PC-3 (cell line): ENCODE measurements around the gene PPP4R1. TPM values are rescaled to one million over a fixed set of nuclear protein-coding genes. Genes with fewer than 3 reads are reported as not detected.

ENCODE experiments used
- ATAC-seq: fragments of 200-7000 bp; cut with Tn5 transposase; 2 replicates; pipeline ENCODE4 v1.9.1; 2020; ENCODE audit warnings: mild to moderate bottlenecking, moderate library complexity
- BruUV-seq: library from RNA; stranded (reverse); fragments of 400-500 nt; replicated peaks from 2 replicates; lab custom pipeline; 2021; lab: Mats Ljungman, UMichigan
- CTCF ChIA-PET: fragments of 300-600 bp; sonication (Branson Sonifier 250); formaldehyde crosslinking; loops from one replicate; lab custom pipeline; 2022; ENCODE audit warnings: antibody characterized with exemption; lab: Charles Lee
- POLR2A ChIA-PET: fragments of 300-600 bp; sonication (Branson Sonifier 250); formaldehyde crosslinking; loops from one replicate; lab custom pipeline; 2022; ENCODE audit warnings: antibody characterized with exemption; ENCODE audit not compliant: unreplicated experiment; lab: Charles Lee
- DNase-seq: peaks from one replicate; pipeline ENCODE4 v3.0.0-alpha.2; 2015
- H2AFZ ChIP-seq: fragments of 300-600 bp; sonication (generic); 2 replicates; pipeline ENCODE4 v1.6.0; 2016; ENCODE audit warnings: antibody characterized with exemption, low read length
- H3F3A ChIP-seq: fragments of 300-600 bp; sonication (generic); one replicate; pipeline ENCODE4 v1.6.0; 2017; ENCODE audit warnings: antibody characterized with exemption, low read length, control low read depth, mild to moderate bottlenecking; ENCODE audit not compliant: unreplicated experiment
- H3K27ac ChIP-seq: fragments of 300-600 bp; sonication (generic); 2 replicates; pipeline ENCODE4 v1.5.1; 2016; ENCODE audit warnings: mild to moderate bottlenecking, low read length
- H3K27me3 ChIP-seq: fragments of 300-600 bp; sonication (generic); 2 replicates; pipeline ENCODE4 v1.6.1; 2016; ENCODE audit warnings: low read length, mixed read lengths
- H3K36me3 ChIP-seq: fragments of 300-600 bp; sonication (generic); 2 replicates; pipeline ENCODE4 v1.6.1; 2016; ENCODE audit warnings: low read depth, mixed run types, low read length, mixed read lengths
- H3K4me1 ChIP-seq: fragments of 300-600 bp; sonication (generic); 2 replicates; pipeline ENCODE4 v1.5.1; 2016; ENCODE audit warnings: low read length; ENCODE audit not compliant: insufficient read depth
- H3K4me2 ChIP-seq: fragments of 300-600 bp; sonication (generic); 2 replicates; pipeline ENCODE4 v1.6.0; 2016; ENCODE audit warnings: low read length
- H3K4me3 ChIP-seq: fragments of 300-600 bp; sonication (generic); 2 replicates; pipeline ENCODE4 v1.5.1; 2016; ENCODE audit warnings: mild to moderate bottlenecking, low read length, mixed read lengths
- H3K79me2 ChIP-seq: fragments of 300-600 bp; sonication (generic); 2 replicates; pipeline ENCODE4 v1.6.1; 2017; ENCODE audit warnings: low read length, mixed read lengths
- H3K9ac ChIP-seq: fragments of 300-600 bp; sonication (generic); 2 replicates; pipeline ENCODE4 v1.6.0; 2016; ENCODE audit warnings: mild to moderate bottlenecking, low read length
- H3K9me2 ChIP-seq: fragments of 300-600 bp; sonication (generic); replicated peaks from 2 replicates; pipeline ENCODE4 v1.6.1; 2016; ENCODE audit warnings: mixed run types, low read length, mixed read lengths
- H3K9me3 ChIP-seq: fragments of 300-600 bp; sonication (generic); 2 replicates; pipeline ENCODE4 v1.6.1; 2016; ENCODE audit warnings: low read length, mixed read lengths
- H4K20me1 ChIP-seq: fragments of 300-600 bp; sonication (generic); 2 replicates; pipeline ENCODE4 v1.6.1; 2016; ENCODE audit warnings: low read length, mixed read lengths
- EZH2 ChIP-seq: fragments of 300-600 bp; sonication (generic); IDR thresholded peaks from one replicate; pipeline ENCODE4 v1.6.1; 2017; ENCODE audit warnings: antibody characterized with exemption, mild to moderate bottlenecking, low read length; ENCODE audit not compliant: unreplicated experiment
- EZH2phosphoT487 ChIP-seq: fragments of 300-600 bp; sonication (generic); IDR thresholded peaks from 2 replicates; pipeline ENCODE4 v1.6.1; 2018; ENCODE audit warnings: mild to moderate bottlenecking, antibody characterized with exemption, low read length, borderline replicate concordance
- intact Hi-C: fragments of 100-400 bp; cut with micrococcal nuclease; formaldehyde crosslinking; loops from 2 replicates; pipeline ENCODE4 v1.9.0; 2023
- total RNA-seq: library from RNA; depleted of rRNA; stranded (reverse); fragments of >200 nt; gene quantifications from 2 replicates; pipeline ENCODE4 v1.2.3, GENCODE V29; 2014
- TF ChIP-seq, protein P1 (sequence below): fragments of 300-600 bp; sonication (generic); conservative IDR thresholded peaks from 2 replicates; pipeline ENCODE4 v1.5.1; 2017; ENCODE audit warnings: antibody characterized with exemption, low read depth, mild to moderate bottlenecking, low read length

Gene PPP4R1
- total RNA-seq, 1 experiment from 2014 or later: 154 TPM

DNA sequence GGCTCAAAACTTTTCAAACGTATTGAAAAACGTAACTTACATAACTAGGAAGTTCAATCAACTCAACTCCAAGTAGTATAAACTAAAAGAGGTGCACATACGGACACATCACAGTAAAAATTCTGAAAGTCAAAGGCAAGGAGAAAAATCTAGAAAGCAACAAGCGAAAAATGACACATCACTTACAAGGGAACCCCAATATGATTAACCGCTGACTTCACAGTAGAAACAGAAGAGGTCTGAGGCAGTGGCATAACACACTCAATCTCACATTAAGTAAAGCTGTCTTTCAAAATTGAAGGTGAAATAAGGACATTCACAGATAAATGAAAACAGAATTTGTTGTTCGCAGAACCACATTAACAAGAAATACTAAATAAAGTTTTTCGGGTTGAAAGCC lies 32.7 kb downstream of the PPP4R1 start:
- DNase-seq (no peak), ATAC-seq (no peak)
- H3K79me2 ChIP-seq: peaks cover 35% of the 10 kb centered on the region
- no peaks in the 10 kb centered on the region for H3K27me3 ChIP-seq
- H3K9ac ChIP-seq: no peak overlapping the region
- no peak overlapping the region for H3K4me3 ChIP-seq
- H3K27ac ChIP-seq: no peak overlapping the region
- H4K20me1 ChIP-seq: 0 out of 2 replicates have a peak, but pooled peaks cover 6% of the 10 kb centered on the region
- TF ChIP-seq, protein P1, sequence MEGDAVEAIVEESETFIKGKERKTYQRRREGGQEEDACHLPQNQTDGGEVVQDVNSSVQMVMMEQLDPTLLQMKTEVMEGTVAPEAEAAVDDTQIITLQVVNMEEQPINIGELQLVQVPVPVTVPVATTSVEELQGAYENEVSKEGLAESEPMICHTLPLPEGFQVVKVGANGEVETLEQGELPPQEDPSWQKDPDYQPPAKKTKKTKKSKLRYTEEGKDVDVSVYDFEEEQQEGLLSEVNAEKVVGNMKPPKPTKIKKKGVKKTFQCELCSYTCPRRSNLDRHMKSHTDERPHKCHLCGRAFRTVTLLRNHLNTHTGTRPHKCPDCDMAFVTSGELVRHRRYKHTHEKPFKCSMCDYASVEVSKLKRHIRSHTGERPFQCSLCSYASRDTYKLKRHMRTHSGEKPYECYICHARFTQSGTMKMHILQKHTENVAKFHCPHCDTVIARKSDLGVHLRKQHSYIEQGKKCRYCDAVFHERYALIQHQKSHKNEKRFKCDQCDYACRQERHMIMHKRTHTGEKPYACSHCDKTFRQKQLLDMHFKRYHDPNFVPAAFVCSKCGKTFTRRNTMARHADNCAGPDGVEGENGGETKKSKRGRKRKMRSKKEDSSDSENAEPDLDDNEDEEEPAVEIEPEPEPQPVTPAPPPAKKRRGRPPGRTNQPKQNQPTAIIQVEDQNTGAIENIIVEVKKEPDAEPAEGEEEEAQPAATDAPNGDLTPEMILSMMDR: no peak
- no peak for TF ChIP-seq EZH2
- no peak for TF ChIP-seq EZH2phosphoT487
- ChIA-PET POLR2A (no interaction called here), CTCF (no interaction called here)
- no peak overlapping the region for H2AFZ ChIP-seq
- H3K4me2 ChIP-seq: no peak overlapping the region
- no peaks in the 10 kb centered on the region for H3K9me2 ChIP-seq
- peaks cover 69% of the 10 kb centered on the region for H3K36me3 ChIP-seq
- no TSS peak for BruUV-seq
- no peaks in the 10 kb centered on the region for H3K9me3 ChIP-seq
- peaks cover 7% of the 10 kb centered on the region for H3F3A ChIP-seq
- no peaks in the 10 kb centered on the region for H3K4me1 ChIP-seq
- intact Hi-C loops: no loop called here

DNA sequence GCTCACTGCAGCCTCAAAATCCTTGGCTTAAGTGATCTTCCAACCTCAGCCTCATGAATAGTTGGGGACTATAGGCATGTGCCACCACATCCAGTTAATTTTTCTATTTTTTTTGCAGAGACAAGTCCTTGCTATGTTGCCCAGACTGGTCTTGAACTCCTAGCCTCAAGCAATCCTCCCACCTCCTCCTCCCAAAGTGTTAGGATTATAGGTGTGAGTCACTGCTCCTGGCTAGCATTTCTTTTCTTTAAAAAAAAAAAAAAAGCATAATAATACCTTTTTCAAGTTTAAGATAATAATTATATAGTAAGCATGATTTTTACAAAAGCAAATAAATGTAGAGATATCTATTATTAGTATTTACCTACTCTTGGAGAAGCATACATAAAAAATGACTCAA lies 36.1 kb downstream of the PPP4R1 start:
- Histone ChIP-seq H3K27ac (no peak overlapping the region), H3K4me1 (peaks cover 5% of the 10 kb centered on the region; the same call in 1 of the 2 replicates), H4K20me1 (no peaks in the 10 kb centered on the region), H3K36me3 (peaks cover 71% of the 10 kb centered on the region), H3K27me3 (no peaks in the 10 kb centered on the region), H3K79me2 (peaks cover 19% of the 10 kb centered on the region), H3K9me2 (no peaks in the 10 kb centered on the region), H3K4me2 (no peak overlapping the region), H3F3A (no peaks in the 10 kb centered on the region), H2AFZ (no peak overlapping the region), H3K4me3 (no peak overlapping the region), H3K9me3 (no peaks in the 10 kb centered on the region), H3K9ac (no peak overlapping the region)
- no TSS peak for BruUV-seq
- intact Hi-C loops: loop anchor here (10.0 kb wide), 1 partner anchor 336 kb away; the partner anchor contains the start of gene VAPA
- DNase-seq (peak; percentile 24), ATAC-seq (peak; percentile 23; the same call in 1 of the 2 replicates)
- ChIA-PET POLR2A (no interaction called here), CTCF (no interaction called here)
- no peak for TF ChIP-seq EZH2phosphoT487
- TF ChIP-seq, protein P1: no peak

DNA sequence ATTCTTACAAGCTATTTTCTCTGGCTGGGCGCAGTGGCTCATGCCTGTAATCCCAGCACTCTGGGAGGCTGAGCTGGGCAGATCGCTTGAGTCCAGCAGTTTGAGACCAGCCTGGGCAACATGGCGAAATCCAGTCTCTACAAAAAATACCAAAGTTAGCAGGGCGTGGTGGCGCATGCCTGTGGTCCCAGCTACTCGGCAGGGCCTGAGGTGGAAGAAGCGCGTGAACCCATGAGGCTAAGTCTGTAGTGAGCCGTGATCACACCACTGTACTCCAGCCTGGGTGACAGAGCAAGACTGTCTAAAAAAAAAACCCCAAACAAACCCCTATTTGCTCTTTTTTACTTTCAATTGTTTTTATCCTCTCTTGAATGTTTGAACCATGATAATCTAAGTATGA lies 37.0 kb downstream of the PPP4R1 start:
- Histone ChIP-seq H3K9me2 (no peaks in the 10 kb centered on the region), H3K79me2 (peaks cover 16% of the 10 kb centered on the region), H3F3A (no peaks in the 10 kb centered on the region), H3K9me3 (no peaks in the 10 kb centered on the region), H3K36me3 (peaks cover 72% of the 10 kb centered on the region), H3K4me3 (no peak overlapping the region), H3K4me2 (no peak overlapping the region), H2AFZ (no peak overlapping the region), H3K27ac (no peak overlapping the region), H3K4me1 (peaks cover 5% of the 10 kb centered on the region; the same call in 1 of the 2 replicates), H3K9ac (no peak overlapping the region), H4K20me1 (no peaks in the 10 kb centered on the region), H3K27me3 (no peaks in the 10 kb centered on the region)
- no peak for ATAC-seq
- POLR2A ChIA-PET: no interaction called here
- TF ChIP-seq EZH2 (no peak), EZH2phosphoT487 (no peak)
- TF ChIP-seq, protein P1: no peak
- intact Hi-C loops: loop anchor here (10.0 kb wide), 1 partner anchor 337 kb away; the partner anchor contains the start of gene VAPA
- CTCF ChIA-PET: interaction anchor here (1.1 kb wide), 1 partner anchor 35 kb away, joined by 3 read pairs; no protein-coding TSS in a partner anchor
- no TSS peak for BruUV-seq
- DNase-seq: no peak
